Right renal pelvis (tissue), 4 donors: ENCODE measurements around the gene SLC25A43. TPM values are rescaled to one million over a fixed set of nuclear protein-coding genes. Genes with fewer than 3 reads are reported as not detected.
"Not testable (repeated sequence)": the region's sequence is repeated elsewhere in the genome, so short reads cannot be mapped to it uniquely, and the experiment has no call there.

Source experiments
- DNase-seq, 4 donors: peaks; one replicate each; pipeline ENCODE4 v3.0.0-alpha.2; 2013; ENCODE audit warnings: low read depth in 4 of 4, low spot score in 3 of 4, missing footprints in 1 of 4
- polyA plus RNA-seq, 4 donors: library from polyadenylated mRNA; unstranded; fragments of 120-200 nt; gene quantifications; one replicate each; pipeline ENCODE4 v1.2.1, GENCODE V29; 2013; ENCODE audit not compliant: insufficient read length in 4 of 4

SLC25A43 gene
- 1 to 10 TPM; 3.2 to 9.4 (median 4.5) TPM for polyA plus RNA-seq

DNA sequence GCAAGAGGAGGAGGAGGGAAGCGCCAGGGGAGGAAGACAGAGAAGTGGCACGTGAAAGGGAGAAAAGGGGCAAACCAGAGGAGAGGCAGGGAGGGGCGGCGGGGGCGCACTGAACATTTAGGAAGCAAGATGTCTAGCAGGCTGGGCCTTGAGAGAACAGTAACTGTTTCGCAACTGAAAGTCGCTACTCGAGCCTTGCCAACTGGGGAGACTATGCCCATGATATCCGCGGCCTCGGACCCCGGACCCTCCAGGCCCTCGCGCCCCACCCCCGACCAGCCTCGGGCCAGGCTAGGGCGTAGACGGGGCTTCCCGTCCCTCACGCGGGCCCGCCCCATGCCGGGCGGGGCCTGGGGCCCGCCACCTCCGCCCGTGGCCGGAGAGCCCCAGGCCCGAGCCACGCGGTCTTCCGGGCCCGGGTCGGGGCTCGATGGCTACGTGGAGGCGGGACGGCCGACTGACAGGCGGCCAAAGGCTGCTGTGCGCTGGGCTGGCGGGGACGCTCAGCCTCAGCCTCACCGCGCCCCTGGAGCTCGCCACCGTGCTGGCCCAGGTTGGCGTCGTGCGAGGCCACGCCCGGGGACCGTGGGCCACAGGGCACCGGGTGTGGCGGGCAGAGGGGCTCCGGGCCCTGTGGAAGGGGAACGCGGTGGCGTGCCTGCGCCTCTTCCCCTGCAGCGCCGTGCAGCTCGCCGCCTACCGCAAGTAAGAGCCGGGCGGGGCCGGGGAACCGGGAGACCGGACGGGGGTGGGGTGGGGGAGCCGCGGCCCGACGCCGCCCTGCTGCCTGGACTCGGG, at the start of gene SLC25A43:
Gene SLC25A43 (plus strand): TSS at position 363 of the 798 bp plus-strand sequence. CDS start 68 bp downstream, at position 431.
- no peak for DNase-seq

DNA sequence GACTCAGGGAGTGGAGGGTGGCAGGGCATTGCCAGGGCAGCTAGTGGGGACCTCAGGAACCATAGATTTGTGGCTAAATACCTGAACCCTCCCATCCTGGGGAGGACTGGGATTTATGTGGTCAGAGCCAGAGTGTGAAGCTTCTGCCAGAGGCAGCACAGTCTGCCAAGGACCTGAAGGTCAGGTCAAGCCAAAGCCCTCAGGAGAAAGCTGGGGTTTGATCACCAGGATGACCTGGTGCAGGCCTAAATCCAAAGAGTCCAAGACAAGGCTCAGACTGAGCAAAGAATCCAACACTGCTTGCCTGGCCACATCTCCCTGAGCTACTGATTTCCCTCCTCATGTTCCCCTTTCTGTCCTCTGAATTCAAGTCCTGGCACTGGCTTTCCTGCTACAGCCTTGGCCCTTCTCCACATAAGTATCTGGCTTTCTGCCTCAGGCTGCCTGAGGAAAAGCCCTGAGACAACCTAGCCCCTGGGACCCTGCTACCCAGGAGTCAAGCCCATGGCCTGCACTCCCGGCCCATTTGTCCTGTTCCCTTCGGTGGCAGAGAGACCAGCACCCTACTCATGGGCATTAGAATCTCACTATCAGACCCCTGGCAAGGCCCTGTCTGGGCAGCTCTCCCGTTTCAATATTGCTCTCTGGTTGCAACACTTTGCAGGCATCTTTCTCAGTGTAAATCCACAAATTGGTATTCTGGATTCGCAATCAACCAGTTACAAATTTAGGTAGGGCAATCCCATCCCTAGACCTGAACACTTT, 39.3 kb upstream of the SLC25A43 start:
- DNase-seq, result no peak

DNA sequence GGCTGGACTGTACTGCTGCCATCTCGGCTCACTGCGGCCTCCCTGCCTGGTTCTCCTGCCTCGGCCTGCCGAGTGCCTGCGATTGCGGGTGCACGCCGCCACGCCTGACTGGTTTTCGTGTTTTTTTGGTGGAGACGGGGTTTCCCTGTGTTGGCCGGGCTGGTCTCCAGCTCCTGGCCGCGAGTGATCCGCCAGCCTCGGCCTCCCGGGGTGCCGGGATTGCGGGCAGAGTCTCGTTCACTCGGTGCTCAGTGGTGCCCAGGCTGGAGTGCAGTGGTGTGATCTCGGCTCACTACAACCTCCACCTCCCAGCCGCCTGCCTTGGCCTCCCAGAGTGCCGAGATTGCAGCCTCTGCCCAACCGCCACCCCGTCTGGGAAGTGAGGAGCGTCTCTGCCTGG, 37.7 kb upstream of the SLC25A43 start:
- DNase-seq, result not testable (repeated sequence)

DNA sequence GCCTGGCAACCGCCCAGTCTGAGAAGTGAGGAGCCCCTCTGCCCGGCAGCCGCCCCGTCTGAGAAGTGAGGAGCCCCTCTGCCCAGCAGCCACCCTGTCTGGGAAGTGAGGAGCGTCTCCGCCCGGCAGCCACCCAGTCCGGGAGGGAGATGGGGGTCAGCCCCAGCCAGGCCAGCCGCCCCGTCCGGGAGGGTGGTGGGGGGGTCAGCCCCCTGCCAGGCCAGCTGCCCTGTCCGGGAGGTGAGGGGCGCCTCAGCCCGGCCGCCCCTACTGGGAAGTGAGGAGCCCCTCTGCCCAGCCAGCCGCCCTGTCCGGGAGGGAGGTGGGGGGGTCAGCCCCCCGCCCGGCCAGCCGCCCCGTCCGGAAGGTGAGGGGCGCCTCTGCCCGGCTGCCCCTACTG, 37.1 kb upstream of the SLC25A43 start:
- DNase-seq, result not testable (repeated sequence)

DNA sequence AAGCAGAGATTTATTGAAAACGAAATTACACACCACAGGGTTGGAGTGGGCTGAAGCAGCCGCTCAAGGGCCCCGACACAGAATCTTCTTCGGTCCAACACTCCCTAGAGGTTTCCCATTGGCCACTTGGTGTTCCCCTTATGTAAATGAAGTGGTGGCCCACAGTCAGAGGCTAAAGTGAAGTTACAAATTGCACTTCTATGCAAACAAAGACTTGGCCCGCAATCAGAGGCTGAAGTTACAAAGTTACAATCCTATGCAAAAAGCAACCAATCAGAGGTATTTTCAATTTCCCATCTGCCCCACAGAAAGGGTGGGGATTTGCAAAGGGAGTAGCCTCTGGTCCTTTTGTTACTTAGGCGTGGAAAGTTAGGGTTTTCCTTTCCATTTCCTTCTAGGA, 35.7 kb upstream of the SLC25A43 start:
- DNase-seq, result no peak

DNA sequence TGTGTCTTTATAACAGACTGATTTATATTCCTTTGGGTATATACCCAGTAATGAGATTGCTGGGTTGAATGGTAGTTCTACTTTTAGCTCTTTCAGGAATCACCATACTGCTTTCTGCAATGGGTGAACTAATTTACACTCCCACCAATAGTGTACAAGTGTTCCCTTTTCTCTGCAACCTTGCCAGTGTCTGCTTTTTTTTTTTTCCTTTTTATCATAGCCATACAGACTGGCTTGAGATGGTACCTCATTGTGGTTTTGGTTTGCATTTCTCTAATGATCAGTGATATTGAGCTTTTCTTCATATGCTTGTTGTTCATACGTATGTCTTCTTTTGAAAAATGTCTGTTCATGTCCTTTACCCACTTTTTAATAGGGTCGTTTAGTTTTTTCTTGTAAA, 27.3 kb upstream of the SLC25A43 start:
- DNase-seq, result not testable (repeated sequence)

DNA sequence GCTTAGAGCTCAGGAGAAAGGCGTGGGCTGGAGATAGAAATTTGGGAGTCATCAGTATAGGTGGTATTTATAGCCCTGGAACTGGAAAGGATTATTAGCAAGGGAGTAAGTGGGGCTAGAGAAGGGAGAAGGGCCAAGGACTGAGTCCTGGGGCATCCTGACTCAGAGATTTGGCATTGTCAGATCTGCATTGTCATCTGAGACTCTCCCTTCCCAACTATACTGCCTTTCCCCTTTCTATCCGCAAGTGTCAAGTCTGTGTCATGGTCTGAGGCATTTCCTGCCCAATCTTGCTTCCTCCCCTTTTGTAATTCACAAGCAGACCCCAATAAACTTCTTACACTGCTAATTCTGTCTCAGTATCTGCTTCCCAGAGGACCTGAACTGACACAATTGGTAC, 24.4 kb upstream of the SLC25A43 start:
- DNase-seq, result no peak

DNA sequence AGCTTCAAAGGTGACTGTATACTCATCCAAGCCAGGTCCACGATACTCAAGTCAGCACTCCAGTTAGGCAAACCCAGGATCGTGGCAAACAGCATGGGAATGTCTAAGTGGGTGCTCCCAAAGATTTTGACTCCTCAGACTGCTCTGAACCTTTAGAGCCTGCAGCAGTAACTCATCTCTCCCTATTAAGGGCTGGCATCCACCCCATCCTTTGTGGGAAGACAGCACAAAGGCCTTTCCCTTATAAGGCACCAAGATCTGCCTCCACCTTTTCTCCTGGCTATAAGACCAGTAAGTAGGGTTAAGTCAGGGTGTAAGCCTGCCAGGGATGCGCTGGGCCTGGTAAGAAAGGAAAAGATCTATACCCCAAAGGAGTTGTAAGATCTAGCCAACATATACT, 23.6 kb upstream of the SLC25A43 start:
- DNase-seq, result no peak

DNA sequence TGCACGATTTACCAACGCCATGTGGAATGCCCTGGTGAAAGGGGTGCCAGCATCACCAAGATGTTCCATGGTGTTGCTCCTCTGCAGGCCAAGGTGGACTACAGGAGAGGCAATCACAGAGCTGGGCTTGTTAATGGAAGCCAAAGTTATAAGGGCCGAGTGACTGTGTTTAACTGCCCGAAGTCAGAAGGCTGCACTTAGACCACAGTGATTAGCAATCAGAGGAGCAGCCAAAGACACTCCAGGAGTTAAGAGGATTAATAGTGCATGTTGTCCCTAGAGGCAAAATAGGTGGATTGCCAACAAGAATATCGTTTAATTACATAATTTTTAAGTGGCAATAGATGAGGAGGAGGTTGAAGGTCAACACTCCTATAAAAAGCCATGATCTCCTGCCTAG, 22.8 kb upstream of the SLC25A43 start:
- no peak for DNase-seq

DNA sequence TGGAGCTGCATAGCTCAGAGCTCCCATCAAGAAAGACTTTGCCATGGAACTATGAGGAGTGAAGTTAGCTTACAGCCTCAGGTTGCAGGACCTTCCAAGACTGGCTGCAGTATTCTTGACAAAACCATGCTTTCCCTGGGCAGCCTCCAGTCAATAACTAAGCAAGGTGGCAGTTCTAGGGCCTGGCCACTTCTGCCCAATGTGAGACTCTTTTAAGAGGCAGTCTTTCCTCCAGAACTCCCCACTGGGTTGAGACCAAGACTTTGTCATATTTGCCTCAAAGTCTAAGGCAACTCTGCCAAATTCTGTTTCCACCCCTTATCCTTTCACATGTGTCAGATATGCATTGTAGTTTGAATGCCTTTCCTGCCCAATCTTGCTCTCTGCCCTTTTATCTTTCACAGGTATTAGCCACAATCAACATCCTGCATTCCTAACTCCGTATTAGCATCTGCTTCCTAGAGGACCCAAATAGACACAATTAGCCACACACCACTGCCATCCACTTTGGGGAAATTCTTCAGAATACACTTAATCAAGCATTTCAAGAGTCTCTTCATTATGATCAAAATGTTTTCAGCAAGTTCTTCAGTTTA, 17.7 kb upstream of the SLC25A43 start:
- no peak for DNase-seq

DNA sequence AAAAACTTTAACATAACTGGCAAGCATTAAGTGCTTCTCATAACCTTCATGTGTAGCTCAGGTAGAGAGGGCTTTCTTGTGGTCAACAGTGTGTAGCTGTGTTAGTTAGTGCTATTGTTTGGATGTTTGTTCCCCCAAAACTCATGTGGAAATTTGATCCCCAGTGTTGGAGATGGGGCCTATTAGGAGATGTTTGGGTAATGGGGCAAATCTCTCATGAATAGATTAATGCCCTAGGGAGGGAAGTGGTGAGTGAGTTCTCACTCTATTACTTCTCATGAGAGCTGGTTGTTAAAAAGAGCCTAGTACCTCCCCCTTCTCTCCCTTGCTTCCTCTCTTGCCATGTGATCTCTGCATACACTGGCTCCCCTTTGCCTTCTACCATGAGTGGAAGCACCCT, 16.5 kb upstream of the SLC25A43 start:
- DNase-seq, result no peak

DNA sequence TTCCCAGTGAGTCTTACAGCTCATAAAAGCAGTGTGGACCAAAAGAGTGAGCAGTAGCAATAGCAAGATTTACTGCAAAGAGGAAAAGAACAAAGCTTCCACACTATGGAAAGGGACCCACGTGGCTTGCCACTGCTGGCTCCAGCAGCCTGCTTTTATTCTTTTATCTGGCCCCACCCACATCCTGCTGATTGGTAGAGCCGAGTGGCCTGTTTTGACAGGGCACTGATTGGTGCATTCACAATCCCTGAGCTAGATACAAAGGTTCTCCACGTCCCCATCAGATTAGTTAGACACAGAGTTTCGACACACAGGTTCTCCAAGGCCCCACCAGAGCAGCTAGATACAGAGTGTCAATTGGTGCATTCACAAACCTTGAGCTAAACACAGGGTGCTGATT, 12.5 kb upstream of the SLC25A43 start:
- not testable (repeated sequence) for DNase-seq

DNA sequence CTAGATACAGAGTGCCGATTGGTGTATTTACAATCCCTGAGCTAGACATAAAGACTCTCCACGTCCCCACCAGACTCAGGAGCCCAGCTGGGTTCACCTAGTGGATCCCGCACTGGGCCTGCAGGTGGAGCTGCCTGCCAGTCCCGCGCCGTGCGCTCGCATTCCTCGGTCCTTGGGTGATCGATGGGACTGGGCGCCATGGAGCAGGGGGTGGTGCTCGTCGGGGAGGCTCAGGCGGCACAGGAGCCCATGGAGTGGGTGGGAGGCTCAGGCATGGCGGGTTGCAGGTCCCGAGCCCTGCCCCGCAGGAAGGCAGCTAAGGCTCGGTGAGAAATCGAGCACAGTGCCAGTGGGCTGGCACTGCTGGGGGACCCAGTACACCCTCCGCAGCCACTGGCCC, 11.7 kb upstream of the SLC25A43 start:
- not testable (repeated sequence) for DNase-seq

DNA sequence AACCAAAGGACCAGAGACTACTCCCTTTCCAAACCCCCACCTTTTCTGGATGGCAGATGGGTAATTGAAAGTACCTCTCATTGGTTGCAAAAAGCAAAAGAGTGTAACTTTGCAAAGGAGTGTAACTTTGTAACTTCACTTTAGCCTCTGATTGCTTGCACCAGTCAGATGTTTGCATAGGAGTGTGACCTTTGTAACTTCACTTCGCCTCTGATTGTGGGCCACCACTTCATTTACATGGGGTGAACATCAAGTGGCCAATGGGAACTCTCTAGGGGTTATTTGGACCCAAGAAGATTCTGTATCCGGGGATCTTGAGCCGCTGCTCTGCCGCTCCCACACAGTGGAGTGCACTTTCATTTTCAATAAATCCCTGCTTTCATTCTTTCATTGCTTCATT, 9.9 kb upstream of the SLC25A43 start:
- DNase-seq, result no peak

DNA sequence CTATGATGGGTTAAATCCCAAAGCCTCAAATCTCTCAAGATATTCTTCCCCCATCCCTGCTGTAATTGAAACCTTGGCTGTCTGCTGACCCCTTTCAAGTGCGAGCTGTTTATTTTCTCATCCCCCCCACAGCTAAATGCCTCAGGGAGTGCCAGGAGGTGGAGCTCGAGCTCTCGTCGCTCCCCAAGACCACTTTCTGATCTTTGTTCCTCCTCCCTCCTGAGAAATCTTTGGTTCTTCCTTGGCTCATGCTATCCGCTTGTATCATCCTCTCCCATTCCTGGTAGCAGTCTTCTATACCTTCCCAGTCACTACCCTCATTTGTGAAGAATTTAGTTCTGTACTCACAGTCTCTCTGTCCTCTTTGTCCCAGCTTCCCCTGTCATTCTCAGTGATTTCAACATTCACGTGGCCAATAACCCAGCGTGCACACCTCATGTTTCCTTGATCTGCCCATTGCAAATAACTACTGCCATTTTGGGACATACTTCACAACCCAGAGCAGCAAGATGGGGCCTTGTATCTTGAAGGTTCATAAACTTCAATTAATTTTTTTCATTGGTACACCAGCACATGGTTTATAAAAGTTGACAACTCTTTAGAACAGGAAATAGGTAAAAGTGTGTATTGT, 9.2 kb upstream of the SLC25A43 start:
- DNase-seq, result no peak

DNA sequence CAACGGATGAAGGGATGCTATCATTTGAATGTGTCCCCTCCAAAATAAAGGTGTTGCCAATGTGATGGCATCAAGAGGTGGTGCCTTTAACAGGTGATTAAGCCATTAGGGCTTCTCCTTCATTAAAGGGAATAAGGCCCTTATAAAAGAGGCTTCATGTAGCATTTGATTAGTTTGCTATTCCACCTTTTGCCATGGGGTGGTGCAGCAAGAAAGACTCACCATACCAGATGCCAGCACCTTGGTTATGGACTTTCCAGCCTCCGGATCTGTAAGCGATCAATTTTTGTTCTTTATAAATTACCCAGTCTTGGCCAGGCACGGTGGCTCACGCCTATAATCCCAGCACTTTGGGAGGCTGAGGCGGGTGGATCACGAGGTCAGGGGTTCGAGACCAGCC, 7.9 kb upstream of the SLC25A43 start:
- no peak for DNase-seq

DNA sequence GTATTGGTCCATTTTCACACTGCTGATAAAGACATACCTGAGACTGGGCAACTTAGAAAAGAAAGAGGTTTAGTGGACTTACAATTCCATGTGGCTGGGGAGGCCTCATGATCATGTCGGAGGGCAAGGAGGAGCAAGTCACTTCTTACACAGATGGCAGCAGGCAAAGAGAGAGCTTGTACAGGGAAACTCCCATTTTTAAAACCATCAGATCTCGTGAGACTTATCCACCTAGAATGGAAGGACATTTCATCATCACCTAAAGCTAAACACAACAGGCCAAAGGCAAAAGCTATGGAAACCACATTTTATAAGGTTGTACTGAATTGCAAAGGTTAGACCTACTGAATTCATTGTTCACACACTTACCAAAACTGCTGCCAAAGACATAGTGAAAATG, 6.0 kb upstream of the SLC25A43 start:
- DNase-seq, result no peak

DNA sequence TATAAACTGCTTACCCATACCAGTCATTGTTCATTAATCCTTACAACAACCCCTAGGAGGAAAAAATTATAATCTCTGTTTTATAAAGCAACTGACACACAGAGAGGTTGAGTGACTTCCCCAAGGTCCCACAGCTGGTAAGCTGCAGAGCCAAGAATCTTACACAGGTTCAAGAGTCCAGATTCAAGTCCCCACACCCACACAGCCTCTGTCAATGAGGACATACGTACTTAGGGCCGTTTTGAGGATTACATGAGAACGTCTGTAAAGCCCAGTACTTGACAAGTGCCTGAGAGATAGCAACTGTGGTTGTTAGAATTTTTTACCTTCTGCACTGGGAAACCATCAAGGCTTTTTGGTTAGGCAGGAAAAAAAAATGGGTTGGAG, 556 bp upstream of the SLC25A43 start:
- no peak for DNase-seq

DNA sequence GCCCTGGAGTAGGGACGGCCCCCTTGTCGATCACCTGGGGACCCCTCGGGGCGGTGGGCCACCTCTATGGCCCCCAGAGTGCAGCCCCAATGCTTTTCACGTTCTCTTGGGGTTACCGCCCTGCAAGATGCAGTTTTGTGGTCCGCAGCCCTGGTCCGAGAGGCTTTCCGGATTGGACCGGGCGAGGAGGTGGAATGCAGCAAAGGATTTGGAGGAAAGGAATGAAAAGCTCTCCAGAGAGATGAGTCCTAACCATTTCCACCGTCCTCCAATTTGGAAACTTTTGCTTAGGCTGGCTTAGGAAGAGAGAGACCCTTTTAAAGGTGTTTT, 601 bp downstream of the SLC25A43 start:
- no peak for DNase-seq

DNA sequence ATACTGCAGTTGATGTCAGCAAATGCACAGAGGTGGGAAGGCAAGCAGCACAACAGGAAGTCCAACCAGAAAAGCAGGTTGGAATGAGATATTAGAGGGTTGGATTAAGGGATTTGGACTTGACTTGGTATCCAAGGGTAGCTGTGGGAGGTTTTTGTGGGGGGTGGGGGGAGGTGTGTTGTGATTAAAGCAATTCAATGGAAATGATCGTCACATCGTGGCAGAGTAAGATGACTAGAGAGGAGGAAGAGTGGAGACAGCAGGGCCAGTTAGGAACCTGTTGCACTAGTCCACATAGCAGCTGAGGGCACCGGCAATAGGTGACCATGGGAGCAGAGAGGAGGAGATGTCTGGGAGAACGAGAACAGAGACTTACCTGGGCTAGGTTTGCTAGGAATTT, 2.4 kb downstream of the SLC25A43 start:
- DNase-seq, result no peak

DNA sequence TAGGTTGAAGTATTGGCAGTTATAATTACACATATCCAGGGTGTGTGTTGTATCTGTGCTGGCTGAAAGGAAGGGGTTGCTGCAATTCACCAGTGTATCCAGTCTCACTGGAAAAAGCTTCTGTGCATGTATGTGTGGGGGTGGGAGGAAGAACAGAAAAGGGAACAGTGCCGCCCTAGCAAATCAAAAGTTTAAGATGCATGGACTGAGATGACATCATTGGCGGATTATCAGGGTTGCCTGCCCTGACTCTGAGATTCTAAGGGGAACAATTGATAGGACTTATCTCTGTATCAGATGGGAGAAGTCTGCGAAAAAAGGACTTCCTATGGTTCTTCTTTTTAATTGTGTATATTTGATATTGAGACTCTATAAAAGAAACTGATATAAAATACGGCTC, 3.5 kb downstream of the SLC25A43 start:
- DNase-seq, result no peak
